GM23248 (cell line): Measurements from ENCODE around the gene ANKRD30A. TPM values are rescaled to one million over a fixed set of nuclear protein-coding genes. Genes with fewer than 3 reads are reported as not detected.

ENCODE experiments used
- DNase-seq: peaks from one replicate; pipeline ENCODE4 v3.0.0-alpha.2; 2015
- H2AFZ ChIP-seq: fragments of 200-600 bp; sonication (generic); 2 replicates; pipeline ENCODE4 v1.6.1; 2016; ENCODE audit warnings: antibody characterized with exemption
- H3F3A ChIP-seq: fragments of 200-600 bp; sonication (generic); 2 replicates; pipeline ENCODE4 v1.6.1; 2016; ENCODE audit warnings: mild to moderate bottlenecking, antibody characterized with exemption, mixed run types; ENCODE audit not compliant: insufficient read depth
- H3K27ac ChIP-seq: fragments of 200-600 bp; sonication (generic); 2 replicates; pipeline ENCODE4 v1.5.1; 2016; ENCODE audit warnings: mild to moderate bottlenecking
- H3K27me3 ChIP-seq: fragments of 200-600 bp; sonication (generic); replicated peaks from 2 replicates; pipeline ENCODE4 v1.6.1; 2016; ENCODE audit warnings: mild to moderate bottlenecking; ENCODE audit not compliant: insufficient read depth
- H3K36me3 ChIP-seq: fragments of 200-600 bp; sonication (generic); 2 replicates; pipeline ENCODE4 v1.6.1; 2016; ENCODE audit warnings: low read depth, mild to moderate bottlenecking
- H3K4me1 ChIP-seq: fragments of 200-600 bp; sonication (generic); 2 replicates; pipeline ENCODE4 v1.6.1; 2016; ENCODE audit warnings: mild to moderate bottlenecking; ENCODE audit not compliant: insufficient read depth
- H3K4me2 ChIP-seq: fragments of 200-600 bp; sonication (generic); one replicate; pipeline ENCODE4 v1.6.1; 2016; ENCODE audit warnings: mild to moderate bottlenecking; ENCODE audit not compliant: unreplicated experiment
- H3K4me3 ChIP-seq: fragments of 200-600 bp; sonication (generic); 2 replicates; pipeline ENCODE4 v1.5.1; 2016; ENCODE audit warnings: mild to moderate bottlenecking
- H3K79me2 ChIP-seq: fragments of 200-600 bp; sonication (generic); 2 replicates; pipeline ENCODE4 v1.6.1; 2016; ENCODE audit warnings: mild to moderate bottlenecking; ENCODE audit not compliant: insufficient read depth
- H3K9ac ChIP-seq: fragments of 200-600 bp; sonication (generic); 2 replicates; pipeline ENCODE4 v1.6.1; 2016; ENCODE audit warnings: mild to moderate bottlenecking
- H3K9me2 ChIP-seq: fragments of 200-600 bp; sonication (generic); 2 replicates; pipeline ENCODE4 v1.6.1; 2016; ENCODE audit warnings: mixed run types, mild to moderate bottlenecking, moderate library complexity; ENCODE audit not compliant: insufficient read depth
- H3K9me3 ChIP-seq: fragments of 200-600 bp; sonication (generic); one replicate; pipeline ENCODE4 v1.6.1; 2017; ENCODE audit warnings: low read depth
- H4K20me1 ChIP-seq: fragments of 200-600 bp; sonication (generic); 2 replicates; pipeline ENCODE4 v1.6.0; 2016; ENCODE audit not compliant: insufficient read depth
- EZH2 ChIP-seq: fragments of 200-600 bp; sonication (generic); IDR thresholded peaks from 2 replicates; pipeline ENCODE4 v1.6.1; 2018; ENCODE audit warnings: antibody characterized with exemption, mild to moderate bottlenecking; ENCODE audit not compliant: insufficient read depth, poor library complexity, severe bottlenecking
- EZH2phosphoT487 ChIP-seq: fragments of 200-600 bp; sonication (generic); IDR thresholded peaks from 2 replicates; pipeline ENCODE4 v1.6.1; 2018; ENCODE audit warnings: antibody characterized with exemption, moderate library complexity, mild to moderate bottlenecking, low read depth; ENCODE audit not compliant: insufficient read depth
- WGBS, 2 experiments: methylation state at CpG; one replicate each; pipeline ENCODE4 v1.1.6; 2015 to 2017; ENCODE audit warnings: low lambda C conversion rate in 2 of 2, low coverage in 1 of 2; ENCODE audit errors: missing lambda C conversion rate in 2 of 2; 5-methylcytosine and 5-hydroxymethylcytosine counted together
- in situ Hi-C: fragments of 300-500 bp; cut with MboI; formaldehyde crosslinking; loops from 2 replicates; pipeline ENCODE4 v1.15.0; 2020
- polyA plus RNA-seq: library from polyadenylated mRNA; unstranded; fragments of >200 nt; fragmentation: Nextera tagmentation; extraction: Ambion mirVana; gene quantifications from 2 replicates; pipeline ENCODE4 v1.2.1, GENCODE V29; 2016
- total RNA-seq: library from RNA; depleted of rRNA; stranded (reverse); fragments of >200 nt; shearing (Covaris generic); gene quantifications from 2 replicates; pipeline ENCODE4 v1.2.3, GENCODE V29; 2014

The ANKRD30A gene
- total and polyA plus RNA-seq, 2 experiments from 2014 or later = not detected

DNA sequence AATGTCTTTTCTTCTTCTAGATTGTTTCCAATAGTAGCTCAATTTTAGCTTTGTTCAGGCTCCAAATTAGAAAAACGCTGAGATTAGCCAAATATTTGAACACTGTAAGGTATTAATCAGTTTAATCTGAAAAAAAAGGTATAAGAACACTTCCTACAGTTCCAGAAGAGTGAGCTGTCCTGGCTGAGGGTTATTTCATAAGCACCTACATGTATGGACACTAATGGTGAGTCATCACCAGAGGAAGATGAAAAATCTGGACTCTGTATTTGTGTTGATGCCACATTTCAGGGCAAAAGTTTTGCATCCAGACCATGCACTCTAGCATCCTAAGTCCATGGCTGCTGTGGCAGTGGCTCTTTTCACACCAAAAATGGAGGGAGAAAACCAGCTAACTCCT, 189.5 kb downstream of the ANKRD30A start:
- TF ChIP-seq EZH2 (no peak), EZH2phosphoT487 (no peak)
- in situ Hi-C loops = no loop called here

DNA sequence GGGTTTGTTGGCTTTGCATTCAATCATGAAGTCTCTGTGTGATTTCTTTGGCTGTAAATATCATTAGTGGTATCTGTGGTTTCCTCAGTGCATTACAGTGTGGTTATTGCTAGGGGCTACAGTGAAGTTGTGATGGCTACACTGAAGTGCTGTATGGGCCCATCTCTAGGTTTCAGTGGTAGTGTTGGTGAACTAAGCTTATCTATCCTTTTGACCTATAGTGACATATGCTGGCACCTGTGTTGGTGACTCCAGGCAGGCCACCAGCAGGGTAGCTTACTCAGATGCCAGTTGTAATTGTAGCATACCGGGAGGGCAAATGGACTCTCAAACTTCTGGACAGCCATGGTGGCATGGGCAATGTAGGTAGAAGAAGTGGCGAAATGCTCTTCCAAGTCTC, 219.0 kb downstream of the ANKRD30A start:
- H3K4me2 ChIP-seq = no peak overlapping the region
- H3K27ac ChIP-seq = no peak overlapping the region
- H3F3A ChIP-seq = no peaks in the 10 kb centered on the region
- no peaks in the 10 kb centered on the region for H3K9me2 ChIP-seq
- H3K27me3 ChIP-seq = no peaks in the 10 kb centered on the region
- no peak overlapping the region for H3K9ac ChIP-seq
- H3K9me3 ChIP-seq = no peaks in the 10 kb centered on the region
- no peak for DNase-seq
- no peaks in the 10 kb centered on the region for H3K36me3 ChIP-seq
- TF ChIP-seq EZH2phosphoT487 (no peak), EZH2 (no peak)
- H2AFZ ChIP-seq = no peak overlapping the region
- no peaks in the 10 kb centered on the region for H3K4me1 ChIP-seq
- no peaks in the 10 kb centered on the region for H4K20me1 ChIP-seq
- in situ Hi-C loops = no loop called here
- no peak overlapping the region for H3K4me3 ChIP-seq
- WGBS, 2 experiments = 36 to 48% methylated on average over 2 of the region's 2 CpGs
- no peaks in the 10 kb centered on the region for H3K79me2 ChIP-seq

More for the DNA sequence above, 189.5 kb downstream of the ANKRD30A start:
- H4K20me1 ChIP-seq = no peaks in the 10 kb centered on the region
- no peaks in the 10 kb centered on the region for H3K79me2 ChIP-seq
- no peaks in the 10 kb centered on the region for H3K36me3 ChIP-seq
- no peaks in the 10 kb centered on the region for H3F3A ChIP-seq
- no peaks in the 10 kb centered on the region for H3K4me1 ChIP-seq
- H3K4me3 ChIP-seq = no peak overlapping the region
- no peak overlapping the region for H2AFZ ChIP-seq
- no peak overlapping the region for H3K27ac ChIP-seq
- H3K27me3 ChIP-seq = no peaks in the 10 kb centered on the region
- 0% methylated on average over 1 of the region's 1 CpG for WGBS, 2 experiments
- no peaks in the 10 kb centered on the region for H3K9me3 ChIP-seq
- no peak overlapping the region for H3K4me2 ChIP-seq
- no peak overlapping the region for H3K9ac ChIP-seq
- DNase-seq = no peak
- no peaks in the 10 kb centered on the region for H3K9me2 ChIP-seq

DNA sequence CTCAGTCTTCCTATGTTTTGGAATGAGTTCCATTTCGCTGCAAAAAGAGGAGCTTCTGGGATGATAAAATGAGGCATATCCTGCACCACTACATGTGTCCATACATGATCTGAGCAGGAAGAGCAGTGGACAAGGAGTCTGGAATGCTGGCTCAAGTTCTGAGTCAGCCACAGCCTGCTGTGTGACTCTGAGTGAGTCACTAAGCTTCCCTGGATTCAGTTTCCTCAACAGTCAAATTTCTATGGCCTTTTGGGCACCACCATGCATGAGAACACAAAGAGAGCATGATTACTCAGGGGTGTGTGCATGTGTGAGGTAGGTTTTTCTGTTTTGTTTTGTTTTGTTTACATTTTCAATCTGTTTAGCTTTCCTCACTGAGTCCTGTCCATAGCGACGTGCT, 254.6 kb downstream of the ANKRD30A start:
- H3K4me1 ChIP-seq = no peaks in the 10 kb centered on the region
- no peak overlapping the region for H3K9ac ChIP-seq
- H3K4me2 ChIP-seq = no peak overlapping the region
- no peaks in the 10 kb centered on the region for H3K9me3 ChIP-seq
- no peak overlapping the region for H3K4me3 ChIP-seq
- in situ Hi-C loops = no loop called here
- TF ChIP-seq EZH2 = no peak
- TF ChIP-seq EZH2phosphoT487 = no peak
- no peaks in the 10 kb centered on the region for H4K20me1 ChIP-seq
- no peak overlapping the region for H3K27ac ChIP-seq
- no peaks in the 10 kb centered on the region for H3K79me2 ChIP-seq
- no peaks in the 10 kb centered on the region for H3K27me3 ChIP-seq
- no peaks in the 10 kb centered on the region for H3F3A ChIP-seq
- H2AFZ ChIP-seq = no peak overlapping the region
- DNase-seq = peak; percentile 43
- H3K9me2 ChIP-seq = no peaks in the 10 kb centered on the region
- no peaks in the 10 kb centered on the region for H3K36me3 ChIP-seq
- WGBS, 2 experiments = 37 to 44% methylated on average over 3 of the region's 3 CpGs

DNA sequence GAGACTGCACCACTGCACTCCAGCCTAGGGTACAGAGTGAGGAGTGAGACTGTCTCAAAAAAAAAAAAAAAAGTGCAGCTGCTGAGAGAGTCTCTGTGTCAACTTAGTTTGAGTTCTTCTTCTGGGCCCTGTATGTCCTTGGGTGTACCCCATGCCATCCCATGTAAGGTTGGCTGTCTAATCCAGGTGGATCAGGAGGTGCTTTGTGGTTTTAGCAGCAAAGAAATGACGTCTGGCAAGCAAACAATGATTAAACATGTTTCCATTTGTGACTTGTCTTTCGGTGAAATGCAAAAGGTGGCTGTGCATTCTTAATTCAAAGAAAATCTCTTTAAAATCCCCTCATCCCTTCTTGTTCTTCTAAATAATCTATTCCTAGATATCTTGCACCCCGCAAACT, 255.9 kb downstream of the ANKRD30A start:
- DNase-seq = no peak
- WGBS, 2 experiments = 40 to 50% methylated on average over 3 of the region's 3 CpGs

DNA sequence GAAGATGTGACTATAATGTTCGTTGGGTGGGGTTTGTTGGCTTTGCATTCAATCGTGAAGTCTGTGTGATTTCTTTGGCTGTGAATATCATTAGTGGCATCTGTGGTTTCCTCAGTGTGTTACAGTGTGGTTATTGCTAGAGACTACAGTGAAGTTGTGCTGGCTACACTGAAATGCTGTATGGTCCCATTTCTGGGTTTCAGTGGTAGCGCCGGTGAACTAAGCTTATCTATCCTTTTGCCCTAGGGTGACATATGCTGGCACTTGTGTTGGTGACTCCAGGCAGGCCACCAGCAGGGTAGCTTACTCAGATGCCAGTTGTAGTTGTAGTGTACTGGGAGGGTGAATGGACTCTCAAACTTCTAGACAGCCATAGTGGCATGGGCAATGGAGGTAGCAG, 259.5 kb downstream of the ANKRD30A start:
- H3K9me3 ChIP-seq = no peaks in the 10 kb centered on the region
- H3K4me2 ChIP-seq = no peak overlapping the region
- H3K9me2 ChIP-seq = no peaks in the 10 kb centered on the region
- H3K9ac ChIP-seq = no peak overlapping the region
- H2AFZ ChIP-seq = no peak overlapping the region
- no peaks in the 10 kb centered on the region for H4K20me1 ChIP-seq
- H3F3A ChIP-seq = no peaks in the 10 kb centered on the region
- TF ChIP-seq EZH2 = no peak
- no peak for TF ChIP-seq EZH2phosphoT487
- H3K27me3 ChIP-seq = no peaks in the 10 kb centered on the region
- H3K79me2 ChIP-seq = no peaks in the 10 kb centered on the region
- H3K36me3 ChIP-seq = no peaks in the 10 kb centered on the region
- 42 to 49% methylated on average over 4 of the region's 4 CpGs for WGBS, 2 experiments
- in situ Hi-C loops = no loop called here
- no peak overlapping the region for H3K4me3 ChIP-seq
- H3K4me1 ChIP-seq = no peaks in the 10 kb centered on the region
- no peak overlapping the region for H3K27ac ChIP-seq
- DNase-seq = no peak

More for the DNA sequence above, 255.9 kb downstream of the ANKRD30A start:
- Histone ChIP-seq H3K27ac (no peak overlapping the region), H3K9ac (no peak overlapping the region), H3K4me2 (no peak overlapping the region), H3K4me1 (no peaks in the 10 kb centered on the region), H3K36me3 (no peaks in the 10 kb centered on the region), H3K9me3 (no peaks in the 10 kb centered on the region), H3K79me2 (no peaks in the 10 kb centered on the region), H4K20me1 (no peaks in the 10 kb centered on the region), H3K9me2 (no peaks in the 10 kb centered on the region), H3K27me3 (no peaks in the 10 kb centered on the region), H3F3A (no peaks in the 10 kb centered on the region), H3K4me3 (no peak overlapping the region), H2AFZ (no peak overlapping the region)
- in situ Hi-C loops = no loop called here
- TF ChIP-seq EZH2 = no peak
- TF ChIP-seq EZH2phosphoT487 = no peak
